ENCODE results near the gene PREPL. TPM values are rescaled to one million over a fixed set of nuclear protein-coding genes. Genes with fewer than 3 reads are reported as not detected.
"Not testable (repeated sequence)": the region's sequence is repeated elsewhere in the genome, so short reads cannot be mapped to it uniquely, and the experiment has no call there.

PREPL gene
- polyA plus RNA-seq (ENCODE audit: insufficient read length in 3 of 3): 100 to 1,000 TPM; 169 to 198 (median 184) TPM

GRCh38 chr2:44361330-44362206 is at the start of gene PREPL, which contains the start of gene CAMKMT:
Gene PREPL, minus strand, starts transcription at chr2:44361494. Its CDS starts 15,152 bp downstream, at chr2:44346342.
Gene CAMKMT, plus strand, starts transcription at chr2:44361947.
- DNase-seq (ENCODE audit: low read depth in 3 of 3, low spot score in 2 of 3): peak; percentile 95 to 99 (median 97)

GRCh38 chr2:44398243-44398897 is 37.1 kb upstream of the PREPL start:
- DNase-seq (ENCODE audit: low read depth in 3 of 3, low spot score in 2 of 3): no peak

GRCh38 chr2:44397447-44398175 is 36.3 kb upstream of the PREPL start:
- no peak for DNase-seq (ENCODE audit: low read depth in 3 of 3, low spot score in 2 of 3)

GRCh38 chr2:44392338-44392943 is 31.1 kb upstream of the PREPL start:
- DNase-seq (ENCODE audit: low read depth in 3 of 3, low spot score in 2 of 3): peak in 2 of 3 donors; percentile 4 to 21

GRCh38 chr2:44389895-44390294 is 28.6 kb upstream of the PREPL start:
- no peak for DNase-seq (ENCODE audit: low read depth in 3 of 3, low spot score in 2 of 3)

GRCh38 chr2:44388877-44389276 is 27.6 kb upstream of the PREPL start:
- no peak for DNase-seq (ENCODE audit: low read depth in 3 of 3, low spot score in 2 of 3)

- DNase-seq (ENCODE audit: low read depth in 3 of 3, low spot score in 2 of 3): not testable (repeated sequence)
These were observed 23.9 kb upstream of the PREPL start for GRCh38 chr2:44385226-44385625.

GRCh38 chr2:44377486-44377885 is 16.2 kb upstream of the PREPL start:
- DNase-seq (ENCODE audit: low read depth in 3 of 3, low spot score in 2 of 3): no peak

- no peak for DNase-seq (ENCODE audit: low read depth in 3 of 3, low spot score in 2 of 3)
These were observed 11.0 kb upstream of the PREPL start for GRCh38 chr2:44372246-44372645.

- DNase-seq (ENCODE audit: low read depth in 3 of 3, low spot score in 2 of 3): no peak
These were observed 10.2 kb upstream of the PREPL start for GRCh38 chr2:44371445-44371844.

GRCh38 chr2:44369392-44369791 is 8.1 kb upstream of the PREPL start:
- no peak for DNase-seq (ENCODE audit: low read depth in 3 of 3, low spot score in 2 of 3)

- DNase-seq (ENCODE audit: low read depth in 3 of 3, low spot score in 2 of 3): no peak
These were observed 6.3 kb upstream of the PREPL start for GRCh38 chr2:44367591-44367990.

- no peak for DNase-seq (ENCODE audit: low read depth in 3 of 3, low spot score in 2 of 3)
These were observed 3.3 kb upstream of the PREPL start for GRCh38 chr2:44364604-44365003.

- peak in 2 of 3 donors; percentile 27 to 53 for DNase-seq (ENCODE audit: low read depth in 3 of 3, low spot score in 2 of 3)
These were observed 1.1 kb upstream of the PREPL start for GRCh38 chr2:44362207-44363015.

GRCh38 chr2:44360749-44361329 is 455 bp downstream of the PREPL start:
- DNase-seq (ENCODE audit: low read depth in 3 of 3, low spot score in 2 of 3): peak in 1 of 3 donors; percentile 27

- no peak for DNase-seq (ENCODE audit: low read depth in 3 of 3, low spot score in 2 of 3)
These were observed 2.8 kb downstream of the PREPL start for GRCh38 chr2:44358503-44358902.

- no peak for DNase-seq (ENCODE audit: low read depth in 3 of 3, low spot score in 2 of 3)
These were observed 6.5 kb downstream of the PREPL start for GRCh38 chr2:44354761-44355160.

- no peak for DNase-seq (ENCODE audit: low read depth in 3 of 3, low spot score in 2 of 3)
These were observed 8.8 kb downstream of the PREPL start for GRCh38 chr2:44352510-44352909.

GRCh38 chr2:44351676-44352075 is 9.6 kb downstream of the PREPL start:
- DNase-seq (ENCODE audit: low read depth in 3 of 3, low spot score in 2 of 3): no peak
